ENCODE results near the gene RNASEH1.

DNA sequence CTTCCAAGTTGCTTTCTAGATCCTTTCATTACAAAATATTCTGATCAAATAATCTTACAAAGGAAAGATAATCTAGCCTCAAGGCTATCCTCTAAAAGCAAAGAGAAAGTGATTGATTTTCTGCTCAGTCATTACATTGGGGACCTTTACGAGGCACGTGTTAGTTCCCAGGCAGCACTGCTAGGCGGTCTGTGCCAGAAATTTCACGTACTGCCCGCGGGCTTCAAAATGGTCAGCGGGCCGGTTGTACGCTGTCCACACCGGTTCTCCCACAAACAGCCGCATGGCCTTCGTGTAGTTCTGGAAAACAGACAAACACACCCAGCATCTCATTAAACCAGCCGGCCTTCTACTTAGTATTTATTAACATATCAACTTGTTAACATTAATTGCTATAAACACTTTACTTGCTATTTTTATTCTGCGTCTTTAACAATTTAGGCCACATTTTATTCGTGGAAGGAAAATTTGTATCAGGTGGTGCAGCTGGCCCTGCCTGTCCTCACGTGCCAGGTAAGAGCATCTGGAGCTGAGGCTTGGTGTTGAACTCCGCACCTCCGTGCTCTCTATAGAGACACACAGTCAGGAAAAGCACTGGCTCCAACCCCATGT, 59.2 kb downstream of the RNASEH1 start:
- TF ChIP-seq, protein P1, sequence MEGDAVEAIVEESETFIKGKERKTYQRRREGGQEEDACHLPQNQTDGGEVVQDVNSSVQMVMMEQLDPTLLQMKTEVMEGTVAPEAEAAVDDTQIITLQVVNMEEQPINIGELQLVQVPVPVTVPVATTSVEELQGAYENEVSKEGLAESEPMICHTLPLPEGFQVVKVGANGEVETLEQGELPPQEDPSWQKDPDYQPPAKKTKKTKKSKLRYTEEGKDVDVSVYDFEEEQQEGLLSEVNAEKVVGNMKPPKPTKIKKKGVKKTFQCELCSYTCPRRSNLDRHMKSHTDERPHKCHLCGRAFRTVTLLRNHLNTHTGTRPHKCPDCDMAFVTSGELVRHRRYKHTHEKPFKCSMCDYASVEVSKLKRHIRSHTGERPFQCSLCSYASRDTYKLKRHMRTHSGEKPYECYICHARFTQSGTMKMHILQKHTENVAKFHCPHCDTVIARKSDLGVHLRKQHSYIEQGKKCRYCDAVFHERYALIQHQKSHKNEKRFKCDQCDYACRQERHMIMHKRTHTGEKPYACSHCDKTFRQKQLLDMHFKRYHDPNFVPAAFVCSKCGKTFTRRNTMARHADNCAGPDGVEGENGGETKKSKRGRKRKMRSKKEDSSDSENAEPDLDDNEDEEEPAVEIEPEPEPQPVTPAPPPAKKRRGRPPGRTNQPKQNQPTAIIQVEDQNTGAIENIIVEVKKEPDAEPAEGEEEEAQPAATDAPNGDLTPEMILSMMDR (conservative IDR thresholded peaks at IDR 0.05; ENCODE audit: low read depth, low read length): no peak
- no peak for TF ChIP-seq RAD21 (IDR thresholded peaks at IDR 0.05; ENCODE audit: low read length)
- TF ChIP-seq USF2 (IDR thresholded peaks at IDR 0.05; ENCODE audit: low read depth, low read length): no peak
- no peak for TF ChIP-seq POLR2A (IDR thresholded peaks at IDR 0.05; ENCODE audit: low read depth, low read length)
- no peak for TF ChIP-seq BHLHE40 (IDR thresholded peaks at IDR 0.05; ENCODE audit: low read depth, low read length)
- TF ChIP-seq MAZ (IDR thresholded peaks at IDR 0.05; ENCODE audit: borderline replicate concordance, low read depth, low read length): no peak
- no peak for TF ChIP-seq MXI1 (IDR thresholded peaks at IDR 0.05; ENCODE audit: borderline replicate concordance, low read depth, low read length)
- no peak for TF ChIP-seq CHD1 (IDR thresholded peaks at IDR 0.05; ENCODE audit: low read depth, low read length)
- no peak for TF ChIP-seq CEBPB (IDR thresholded peaks at IDR 0.05; ENCODE audit: low read depth, low read length)
- no peak for TF ChIP-seq RFX5 (IDR thresholded peaks at IDR 0.05; ENCODE audit: low read depth, low read length)
